AG04449 (cell line): Measurements from ENCODE around the gene MFSD2B.

Experiments
- CTCF ChIA-PET: fragments of 350-600 bp; formaldehyde crosslinking; extraction: SDS; loops from one replicate; lab custom pipeline; 2021; ENCODE audit warnings: antibody characterized with exemption; lab: Yijun Ruan, JAX
- POLR2A ChIA-PET: fragments of 400-600, 350-600 bp; formaldehyde crosslinking; extraction: SDS; loops from one replicate; lab custom pipeline; 2020; ENCODE audit warnings: antibody characterized with exemption, inconsistent platforms; lab: Yijun Ruan, JAX
- DNase-seq: peaks from one replicate; pipeline ENCODE4 v3.0.0-alpha.2; 2010; ENCODE audit warnings: low read depth, low spot score
- H3K4me3 ChIP-seq: 2 replicates; pipeline ENCODE4 v1.5.1; 2011; ENCODE audit warnings: low read depth, mild to moderate bottlenecking, control low read depth, low read length
- TF ChIP-seq, protein P1 (sequence below): IDR thresholded peaks from one replicate; pipeline ENCODE4 v1.5.1; 2011; ENCODE audit warnings: mild to moderate bottlenecking, moderate library complexity, low read length, control low read depth, inconsistent platforms; ENCODE audit not compliant: insufficient read depth; ENCODE audit errors: missing control alignments

The MFSD2B gene

DNA sequence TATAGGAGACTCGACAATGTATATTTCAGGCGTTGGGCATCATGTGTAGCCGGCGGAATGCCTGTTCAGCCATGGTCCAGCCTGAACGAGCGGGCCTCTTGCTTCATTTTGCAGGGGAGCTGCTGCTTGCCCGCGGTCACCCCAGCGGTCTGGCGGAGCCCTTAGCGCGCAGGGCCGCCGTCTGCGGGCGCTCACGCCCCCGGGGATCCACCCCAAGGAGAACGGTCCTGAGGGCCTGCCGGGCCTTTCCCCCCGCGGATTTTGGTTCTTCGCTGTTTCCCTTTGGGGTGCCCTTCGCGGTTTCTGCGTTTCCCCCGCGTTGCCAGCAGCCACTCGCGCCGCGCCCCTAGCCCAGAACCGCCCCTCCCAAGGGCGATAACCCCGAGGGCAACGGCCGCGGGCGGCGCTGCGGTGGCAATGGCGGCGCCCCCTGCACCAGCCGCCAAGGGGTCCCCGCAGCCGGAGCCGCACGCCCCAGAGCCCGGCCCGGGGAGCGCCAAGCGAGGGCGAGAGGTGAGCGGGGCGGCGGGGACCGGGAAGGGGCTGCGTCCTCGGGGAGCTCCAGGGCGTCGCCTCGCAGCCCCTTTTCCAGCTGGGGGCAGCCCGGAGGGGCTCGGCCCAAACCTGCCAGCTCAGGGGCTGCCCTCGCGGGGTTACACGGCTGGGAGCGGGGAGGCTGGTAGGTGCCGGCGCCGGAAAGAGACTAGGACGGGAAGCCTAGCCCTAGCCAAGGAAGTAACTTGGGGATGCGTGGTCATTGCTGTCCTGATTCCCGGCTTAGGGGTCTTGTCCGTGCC is at the start of gene MFSD2B:
TSS of gene MFSD2B (plus strand) at position 406 of the 797 bp plus-strand sequence. CDS start at position 418, 12 bp downstream.
- no peak for DNase-seq
- TF ChIP-seq, protein P1, sequence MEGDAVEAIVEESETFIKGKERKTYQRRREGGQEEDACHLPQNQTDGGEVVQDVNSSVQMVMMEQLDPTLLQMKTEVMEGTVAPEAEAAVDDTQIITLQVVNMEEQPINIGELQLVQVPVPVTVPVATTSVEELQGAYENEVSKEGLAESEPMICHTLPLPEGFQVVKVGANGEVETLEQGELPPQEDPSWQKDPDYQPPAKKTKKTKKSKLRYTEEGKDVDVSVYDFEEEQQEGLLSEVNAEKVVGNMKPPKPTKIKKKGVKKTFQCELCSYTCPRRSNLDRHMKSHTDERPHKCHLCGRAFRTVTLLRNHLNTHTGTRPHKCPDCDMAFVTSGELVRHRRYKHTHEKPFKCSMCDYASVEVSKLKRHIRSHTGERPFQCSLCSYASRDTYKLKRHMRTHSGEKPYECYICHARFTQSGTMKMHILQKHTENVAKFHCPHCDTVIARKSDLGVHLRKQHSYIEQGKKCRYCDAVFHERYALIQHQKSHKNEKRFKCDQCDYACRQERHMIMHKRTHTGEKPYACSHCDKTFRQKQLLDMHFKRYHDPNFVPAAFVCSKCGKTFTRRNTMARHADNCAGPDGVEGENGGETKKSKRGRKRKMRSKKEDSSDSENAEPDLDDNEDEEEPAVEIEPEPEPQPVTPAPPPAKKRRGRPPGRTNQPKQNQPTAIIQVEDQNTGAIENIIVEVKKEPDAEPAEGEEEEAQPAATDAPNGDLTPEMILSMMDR, result no peak
- H3K4me3 ChIP-seq, result peak within 1 kb of the TSS; percentile 48
- ChIA-PET POLR2A (interaction anchor here (0.7 kb wide), 1 partner anchor 84 kb away, joined by 3 read pairs; no protein-coding TSS in a partner anchor), CTCF (interaction anchor here (0.9 kb wide), 1 partner anchor 186 kb away, joined by 3 read pairs; no protein-coding TSS in a partner anchor)

- no peak overlapping the region for H3K4me3 ChIP-seq
- POLR2A ChIA-PET, result no interaction called here
- TF ChIP-seq, protein P1, result no peak
- DNase-seq, result no peak
- CTCF ChIA-PET, result no interaction called here
Observed at GRCh38 chr2:23967846-23968245, 42.0 kb upstream of the MFSD2B start.

DNA sequence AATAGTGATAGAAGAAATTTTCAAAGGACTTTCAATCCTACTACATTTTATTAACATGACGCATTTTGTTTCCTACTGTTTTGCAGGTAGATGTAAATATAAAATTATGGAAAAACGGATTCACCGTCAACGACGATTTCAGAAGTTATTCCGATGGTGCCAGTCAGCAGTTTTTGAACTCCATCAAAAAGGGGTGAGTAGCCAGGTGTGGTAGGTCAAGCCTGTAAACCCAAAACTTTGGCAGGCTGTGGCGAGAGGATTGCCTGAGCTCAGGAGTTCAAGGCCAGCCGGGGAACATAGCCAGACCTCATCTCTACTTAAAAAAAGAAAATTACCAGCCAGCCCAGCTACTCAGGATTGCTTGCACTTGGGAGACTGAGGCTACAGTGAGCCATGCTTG is 33.0 kb upstream of the MFSD2B start:
- ChIA-PET CTCF (no interaction called here), POLR2A (interaction anchor here (1.1 kb wide), 1 partner anchor 50 kb away, joined by 3 read pairs; the partner anchor contains the start of gene ATAD2B)
- H3K4me3 ChIP-seq, result no peak overlapping the region
- no peak for DNase-seq
- TF ChIP-seq, protein P1, result no peak

DNA sequence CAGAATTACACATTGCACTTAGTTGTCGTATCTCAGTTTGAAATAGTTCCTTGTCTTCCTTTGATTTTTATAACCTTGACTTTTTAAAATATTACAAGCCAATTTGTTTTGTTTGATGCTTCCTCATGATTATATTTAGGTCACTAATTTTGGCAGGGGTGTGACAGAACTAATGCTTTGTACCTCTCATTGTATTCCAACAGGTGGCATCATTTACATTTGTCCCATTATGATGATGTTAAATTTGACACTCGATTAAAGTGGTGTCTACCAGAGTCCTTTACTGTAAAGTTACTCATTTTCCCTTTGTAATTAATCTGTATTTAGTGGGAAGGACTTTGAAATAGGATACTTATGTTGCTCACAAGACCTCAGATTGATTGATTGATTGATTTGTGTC is 21.5 kb upstream of the MFSD2B start:
- DNase-seq, result no peak
- TF ChIP-seq, protein P1, result no peak
- ChIA-PET CTCF (no interaction called here), POLR2A (no interaction called here)
- no peak overlapping the region for H3K4me3 ChIP-seq

GRCh38 chr2:23992931-23993330 is 17.0 kb upstream of the MFSD2B start:
- CTCF ChIA-PET, result interaction anchor here (1.0 to 2.2 kb wide), 3 partner anchors 9 to 92 kb away, joined by 4 to 8 read pairs (median 4); partner anchors contain the start of genes TP53I3 and UBXN2A
- POLR2A ChIA-PET, result no interaction called here
- DNase-seq, result no peak
- no peak overlapping the region for H3K4me3 ChIP-seq
- TF ChIP-seq, protein P1, result no peak

GRCh38 chr2:23993736-23994269 is 16.1 kb upstream of the MFSD2B start:
- CTCF ChIA-PET, result interaction anchor here (1.6 to 2.2 kb wide), 3 partner anchors 10 to 90 kb away, joined by 4 to 8 read pairs (median 4); partner anchors contain the start of genes TP53I3 and UBXN2A
- POLR2A ChIA-PET, result no interaction called here
- H3K4me3 ChIP-seq, result no peak overlapping the region
- no peak for DNase-seq
- TF ChIP-seq, protein P1, result no peak
